Thyroid gland (tissue), 4 donors: ENCODE measurements around the gene ST8SIA5.

Experiments
- POLR2A ChIP-seq, 2 donors: fragments of 450-650 bp; IDR thresholded peaks; one replicate each; pipeline ENCODE4 v1.6.1; 2017; ENCODE audit warnings: antibody characterized with exemption in 2 of 2, mild to moderate bottlenecking in 2 of 2, moderate library complexity in 1 of 2
- TF ChIP-seq, protein P1 (sequence below), 6 experiments: fragments of 200-600 bp in 3 of 6; fragments of 450-650 bp in 3 of 6; sonication (generic) in 3 of 6; IDR thresholded peaks; one replicate each; pipeline ENCODE4 v1.5.1; 2016 to 2019; ENCODE audit warnings: antibody characterized with exemption in 6 of 6, mild to moderate bottlenecking in 2 of 6, inconsistent platforms in 1 of 6, moderate library complexity in 1 of 6

- TF ChIP-seq, protein P1, sequence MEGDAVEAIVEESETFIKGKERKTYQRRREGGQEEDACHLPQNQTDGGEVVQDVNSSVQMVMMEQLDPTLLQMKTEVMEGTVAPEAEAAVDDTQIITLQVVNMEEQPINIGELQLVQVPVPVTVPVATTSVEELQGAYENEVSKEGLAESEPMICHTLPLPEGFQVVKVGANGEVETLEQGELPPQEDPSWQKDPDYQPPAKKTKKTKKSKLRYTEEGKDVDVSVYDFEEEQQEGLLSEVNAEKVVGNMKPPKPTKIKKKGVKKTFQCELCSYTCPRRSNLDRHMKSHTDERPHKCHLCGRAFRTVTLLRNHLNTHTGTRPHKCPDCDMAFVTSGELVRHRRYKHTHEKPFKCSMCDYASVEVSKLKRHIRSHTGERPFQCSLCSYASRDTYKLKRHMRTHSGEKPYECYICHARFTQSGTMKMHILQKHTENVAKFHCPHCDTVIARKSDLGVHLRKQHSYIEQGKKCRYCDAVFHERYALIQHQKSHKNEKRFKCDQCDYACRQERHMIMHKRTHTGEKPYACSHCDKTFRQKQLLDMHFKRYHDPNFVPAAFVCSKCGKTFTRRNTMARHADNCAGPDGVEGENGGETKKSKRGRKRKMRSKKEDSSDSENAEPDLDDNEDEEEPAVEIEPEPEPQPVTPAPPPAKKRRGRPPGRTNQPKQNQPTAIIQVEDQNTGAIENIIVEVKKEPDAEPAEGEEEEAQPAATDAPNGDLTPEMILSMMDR (IDR thresholded peaks at IDR 0.05), result no peak
- TF ChIP-seq POLR2A (IDR thresholded peaks at IDR 0.05), result no peak
Observed at GRCh38 chr18:46723856-46724415, 32.9 kb downstream of the ST8SIA5 start.
